SHP77 treated with DMSO at 0.1 percent for 48 hours (cell line): ENCODE results near the gene ANXA10.
"Not testable (repeated sequence)": the region's sequence is repeated elsewhere in the genome, so short reads cannot be mapped to it uniquely, and the experiment has no call there.

ENCODE experiments used
- DNase-seq: peaks from one replicate; lab custom pipeline; 2025; lab: John Stamatoyannopoulos, UW

ANXA10 gene

GRCh38 chr4:168154546-168155277 is 62.4 kb downstream of the ANXA10 start:
- no peak for DNase-seq

- DNase-seq: no peak
Measured at GRCh38 chr4:168162604-168163003, 70.3 kb downstream of the ANXA10 start.

GRCh38 chr4:168163106-168163505 is 70.8 kb downstream of the ANXA10 start:
- no peak for DNase-seq

GRCh38 chr4:168164045-168164444 is 71.7 kb downstream of the ANXA10 start:
- DNase-seq: no peak

GRCh38 chr4:168164915-168165548 is 72.7 kb downstream of the ANXA10 start:
- DNase-seq: no peak

- no peak for DNase-seq
Measured at GRCh38 chr4:168167714-168168284, 75.5 kb downstream of the ANXA10 start.

GRCh38 chr4:168174308-168174707 is 82.0 kb downstream of the ANXA10 start:
- no peak for DNase-seq

- no peak for DNase-seq
Measured at GRCh38 chr4:168177546-168178149, 85.3 kb downstream of the ANXA10 start.

GRCh38 chr4:168183717-168184571 is 91.6 kb downstream of the ANXA10 start:
- DNase-seq: no peak

- no peak for DNase-seq
Measured at GRCh38 chr4:168188754-168189153, 96.4 kb downstream of the ANXA10 start.

GRCh38 chr4:168197926-168198325 is 105.6 kb downstream of the ANXA10 start:
- DNase-seq: no peak

GRCh38 chr4:168199260-168199957 is 107.1 kb downstream of the ANXA10 start:
- no peak for DNase-seq

GRCh38 chr4:168200685-168201084 is 108.3 kb downstream of the ANXA10 start:
- no peak for DNase-seq

GRCh38 chr4:168203233-168203911 is 111.0 kb downstream of the ANXA10 start:
- DNase-seq: no peak

GRCh38 chr4:168208957-168209614 is 116.7 kb downstream of the ANXA10 start:
- DNase-seq: no peak

- no peak for DNase-seq
Measured at GRCh38 chr4:168212656-168213055, 120.3 kb downstream of the ANXA10 start.

GRCh38 chr4:168213511-168213910 is 121.2 kb downstream of the ANXA10 start:
- DNase-seq: not testable (repeated sequence)

- no peak for DNase-seq
Measured at GRCh38 chr4:168218645-168219044, 126.3 kb downstream of the ANXA10 start.

- DNase-seq: no peak
Measured at GRCh38 chr4:168220893-168221292, 128.6 kb downstream of the ANXA10 start.

- DNase-seq: peak; percentile 57
Measured at GRCh38 chr4:168221301-168221700, 129.0 kb downstream of the ANXA10 start.
